ENCODE data around the gene VAMP3. TPM values are rescaled to one million over a fixed set of nuclear protein-coding genes. Genes with fewer than 3 reads are reported as not detected.

VAMP3 gene, protein sequence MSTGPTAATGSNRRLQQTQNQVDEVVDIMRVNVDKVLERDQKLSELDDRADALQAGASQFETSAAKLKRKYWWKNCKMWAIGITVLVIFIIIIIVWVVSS
- total RNA-seq, result 109 and 532 TPM in 2 replicates
- polyA plus RNA-seq, result 69.5 and 82.5 TPM in 2 replicates

DNA sequence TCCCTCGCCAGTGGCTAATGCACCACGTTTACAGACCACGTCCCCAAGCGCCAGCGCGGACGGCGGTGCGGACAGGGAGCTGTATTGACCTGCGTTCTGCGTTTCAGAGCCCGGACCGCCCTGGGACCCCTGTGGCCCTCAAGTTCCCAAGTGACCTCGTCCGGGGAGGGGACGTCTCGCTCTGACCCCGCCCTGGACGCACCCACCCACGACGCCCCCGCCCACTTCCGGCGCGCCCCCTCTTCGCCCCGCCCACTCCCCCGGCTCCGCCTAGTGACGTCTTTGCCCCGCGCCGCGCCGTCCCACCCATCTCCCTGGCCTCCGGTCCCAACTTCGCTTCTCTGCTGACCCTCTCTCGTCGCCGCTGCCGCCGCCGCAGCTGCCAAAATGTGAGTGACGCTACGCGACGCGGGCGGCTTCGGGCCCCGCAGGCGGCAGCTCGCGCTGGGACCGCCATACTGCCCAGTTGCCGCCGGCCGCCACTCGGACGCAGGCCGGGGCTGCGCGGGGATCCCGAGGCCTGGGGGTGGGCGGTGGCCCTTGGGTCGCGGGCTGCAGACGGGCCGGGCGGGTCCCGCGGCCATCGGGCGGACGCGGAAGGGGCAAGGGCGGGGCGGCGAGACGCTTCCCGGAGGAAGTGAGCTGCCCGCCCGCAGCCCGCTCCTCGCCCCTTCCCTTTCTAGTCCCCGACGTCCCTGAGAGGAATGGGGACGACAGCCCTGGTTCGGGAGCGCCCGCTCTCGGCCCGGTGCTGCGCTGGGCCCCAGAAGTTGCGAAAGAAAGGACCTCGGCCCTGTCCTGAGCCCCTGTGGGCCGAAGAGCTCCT, at the start of gene VAMP3:
TSS of gene VAMP3 (plus strand) at position 300 of the 826 bp plus-strand sequence. CDS start at position 388, 88 bp downstream.
- H3K79me2 ChIP-seq, result peaks cover 47% of the 10 kb centered on the region
- H3K4me2 ChIP-seq, result peak within 1 kb of the TSS; percentile 93
- peaks cover 7% of the 10 kb centered on the region for H4K20me1 ChIP-seq (ENCODE audit: insufficient read depth, poor library complexity, severe bottlenecking)
- no peaks in the 10 kb centered on the region for H3K27me3 ChIP-seq
- no peaks in the 10 kb centered on the region for H3K9me2 ChIP-seq (replicated peaks; ENCODE audit: insufficient read depth)
- peak within 1 kb of the TSS; percentile 97 for H3K4me3 ChIP-seq
- peak within 1 kb of the TSS; percentile 99 for H2AFZ ChIP-seq
- H3K9me3 ChIP-seq (ENCODE audit: low read depth), result no peaks in the 10 kb centered on the region
- DNase-seq (ENCODE audit: low spot score), result peak; percentile 92
- peak within 1 kb of the TSS; percentile 99 for H3K27ac ChIP-seq
- peaks cover 10% of the 10 kb centered on the region for H3K4me1 ChIP-seq (ENCODE audit: insufficient read depth)
- TF ChIP-seq EZH2phosphoT487 (IDR thresholded peaks at IDR 0.05; ENCODE audit: low read depth, severe bottlenecking, unreplicated experiment) (no peak), EZH2 (IDR thresholded peaks at IDR 0.05; ENCODE audit: borderline replicate concordance) (no peak)
- TF ChIP-seq, protein P1, sequence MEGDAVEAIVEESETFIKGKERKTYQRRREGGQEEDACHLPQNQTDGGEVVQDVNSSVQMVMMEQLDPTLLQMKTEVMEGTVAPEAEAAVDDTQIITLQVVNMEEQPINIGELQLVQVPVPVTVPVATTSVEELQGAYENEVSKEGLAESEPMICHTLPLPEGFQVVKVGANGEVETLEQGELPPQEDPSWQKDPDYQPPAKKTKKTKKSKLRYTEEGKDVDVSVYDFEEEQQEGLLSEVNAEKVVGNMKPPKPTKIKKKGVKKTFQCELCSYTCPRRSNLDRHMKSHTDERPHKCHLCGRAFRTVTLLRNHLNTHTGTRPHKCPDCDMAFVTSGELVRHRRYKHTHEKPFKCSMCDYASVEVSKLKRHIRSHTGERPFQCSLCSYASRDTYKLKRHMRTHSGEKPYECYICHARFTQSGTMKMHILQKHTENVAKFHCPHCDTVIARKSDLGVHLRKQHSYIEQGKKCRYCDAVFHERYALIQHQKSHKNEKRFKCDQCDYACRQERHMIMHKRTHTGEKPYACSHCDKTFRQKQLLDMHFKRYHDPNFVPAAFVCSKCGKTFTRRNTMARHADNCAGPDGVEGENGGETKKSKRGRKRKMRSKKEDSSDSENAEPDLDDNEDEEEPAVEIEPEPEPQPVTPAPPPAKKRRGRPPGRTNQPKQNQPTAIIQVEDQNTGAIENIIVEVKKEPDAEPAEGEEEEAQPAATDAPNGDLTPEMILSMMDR (IDR thresholded peaks at IDR 0.05; ENCODE audit: poor library complexity), result no peak
- WGBS (ENCODE audit: low lambda C conversion rate, missing lambda C conversion rate), result under 1% methylated on average over 49 of the region's 97 CpGs
- no peaks in the 10 kb centered on the region for H3K36me3 ChIP-seq (replicated peaks; ENCODE audit: insufficient read depth, low read depth)

DNA sequence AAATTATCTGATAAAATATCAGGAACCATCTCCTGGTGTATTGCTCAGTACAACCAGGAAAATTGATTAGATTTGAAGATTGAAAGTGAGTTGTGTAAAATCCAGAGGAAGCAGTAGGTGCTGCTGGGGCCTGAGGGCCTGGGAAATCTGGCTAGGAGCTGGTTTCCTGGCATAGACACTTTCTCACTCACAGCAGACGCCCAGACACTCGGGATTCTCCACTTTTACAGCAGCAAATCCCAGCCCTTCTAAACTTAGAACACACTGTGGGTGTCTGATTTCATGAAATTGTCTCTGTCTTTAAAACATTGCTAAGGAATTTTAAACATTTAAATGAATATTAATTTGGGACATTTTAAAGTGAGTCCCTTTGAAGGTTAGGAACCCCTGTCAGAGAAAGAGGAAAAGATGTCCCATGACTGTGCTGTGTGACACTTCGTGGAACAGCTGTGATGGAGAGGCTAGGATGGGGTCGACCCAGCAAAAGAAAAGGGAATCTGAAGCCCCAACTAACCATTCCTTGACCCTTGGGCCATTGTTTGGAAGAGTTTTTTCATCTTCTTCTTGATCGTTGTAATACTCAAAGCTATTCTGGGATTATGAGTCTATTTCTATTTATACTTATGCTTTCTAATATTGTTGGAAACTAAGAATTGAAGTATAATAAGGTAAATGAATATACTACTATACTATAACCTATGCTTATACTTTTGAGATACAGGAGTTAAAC, 49.0 kb upstream of the VAMP3 start:
- H3K36me3 ChIP-seq (replicated peaks; ENCODE audit: insufficient read depth, low read depth), result no peaks in the 10 kb centered on the region
- no peaks in the 10 kb centered on the region for H3K79me2 ChIP-seq
- no peaks in the 10 kb centered on the region for H3K9me3 ChIP-seq (ENCODE audit: low read depth)
- H3K4me1 ChIP-seq (ENCODE audit: insufficient read depth), result no peaks in the 10 kb centered on the region
- H3K4me3 ChIP-seq, result no peak overlapping the region
- H3K27me3 ChIP-seq, result peaks cover 6% of the 10 kb centered on the region
- no peak overlapping the region for H3K4me2 ChIP-seq
- no peak overlapping the region for H3K27ac ChIP-seq
- H2AFZ ChIP-seq, result no peak overlapping the region
- TF ChIP-seq EZH2phosphoT487 (IDR thresholded peaks at IDR 0.05; ENCODE audit: low read depth, severe bottlenecking, unreplicated experiment) (no peak), EZH2 (IDR thresholded peaks at IDR 0.05; ENCODE audit: borderline replicate concordance) (no peak)
- TF ChIP-seq, protein P1 (IDR thresholded peaks at IDR 0.05; ENCODE audit: poor library complexity), result no peak
- H4K20me1 ChIP-seq (ENCODE audit: insufficient read depth, poor library complexity, severe bottlenecking), result no peaks in the 10 kb centered on the region
- 78% methylated on average over 5 of the region's 5 CpGs for WGBS (ENCODE audit: low lambda C conversion rate, missing lambda C conversion rate)
- H3K9me2 ChIP-seq (replicated peaks; ENCODE audit: insufficient read depth), result no peaks in the 10 kb centered on the region
- DNase-seq (ENCODE audit: low spot score), result no peak

DNA sequence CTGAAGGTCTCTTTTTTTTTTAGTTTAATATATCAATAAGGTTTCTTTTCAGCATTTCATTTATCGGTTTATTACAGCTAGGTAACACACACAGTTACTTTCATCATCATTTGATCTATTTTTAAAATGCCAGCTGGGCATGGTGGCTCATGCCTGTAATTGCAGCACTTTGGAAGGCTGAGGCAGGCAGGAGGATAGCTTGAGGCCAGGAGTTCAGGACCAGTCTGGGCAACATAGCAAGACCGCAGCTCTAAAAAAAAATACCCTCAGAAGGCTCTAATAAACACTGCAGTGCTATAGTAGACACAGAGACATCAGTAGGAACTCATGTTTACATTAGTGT, 48.5 kb upstream of the VAMP3 start:
- H3K4me3 ChIP-seq, result no peak overlapping the region
- no peaks in the 10 kb centered on the region for H4K20me1 ChIP-seq (ENCODE audit: insufficient read depth, poor library complexity, severe bottlenecking)
- no peaks in the 10 kb centered on the region for H3K79me2 ChIP-seq
- no peak for DNase-seq (ENCODE audit: low spot score)
- peaks cover 6% of the 10 kb centered on the region for H3K27me3 ChIP-seq
- H2AFZ ChIP-seq, result no peak overlapping the region
- no peaks in the 10 kb centered on the region for H3K9me3 ChIP-seq (ENCODE audit: low read depth)
- no peak overlapping the region for H3K27ac ChIP-seq
- no peak overlapping the region for H3K4me2 ChIP-seq
- H3K9me2 ChIP-seq (replicated peaks; ENCODE audit: insufficient read depth), result no peaks in the 10 kb centered on the region
- WGBS (ENCODE audit: low lambda C conversion rate, missing lambda C conversion rate), result 100% methylated on average over 2 of the region's 2 CpGs
- no peaks in the 10 kb centered on the region for H3K36me3 ChIP-seq (replicated peaks; ENCODE audit: insufficient read depth, low read depth)
- TF ChIP-seq EZH2 (IDR thresholded peaks at IDR 0.05; ENCODE audit: borderline replicate concordance) (no peak), EZH2phosphoT487 (IDR thresholded peaks at IDR 0.05; ENCODE audit: low read depth, severe bottlenecking, unreplicated experiment) (no peak)
- TF ChIP-seq, protein P1 (IDR thresholded peaks at IDR 0.05; ENCODE audit: poor library complexity), result no peak
- H3K4me1 ChIP-seq (ENCODE audit: insufficient read depth), result no peaks in the 10 kb centered on the region
